Sigmoid colon (tissue), 7 donors: Measurements from ENCODE around the gene RPS2. TPM values are rescaled to one million over a fixed set of nuclear protein-coding genes. Genes with fewer than 3 reads are reported as not detected.
A peak's percentile ranks its signal among the peaks of the same experiment; 100 is the strongest.
"Not testable (repeated sequence)": the region's sequence is repeated elsewhere in the genome, so short reads cannot be mapped to it uniquely, and the experiment has no call there.

Source experiments
- DNase-seq: peaks from one replicate; pipeline ENCODE4 v3.0.0-alpha.2; 2019
- H3K27ac ChIP-seq, 4 donors: fragments of 200-600 bp; sonication (generic); one replicate each; pipeline ENCODE4 v1.5.1; 2016 to 2019; ENCODE audit warnings: mild to moderate bottlenecking in 1 of 4
- H3K27me3 ChIP-seq, 3 donors: fragments of 200-600 bp; sonication (generic); one replicate each; pipeline ENCODE4 v1.5.1; 2019; ENCODE audit warnings: mild to moderate bottlenecking in 1 of 3
- H3K36me3 ChIP-seq, 4 donors: fragments of 200-600 bp; sonication (generic); one replicate each; pipeline ENCODE4 v1.5.1; 2016 to 2019
- H3K4me1 ChIP-seq, 4 donors: fragments of 200-600 bp; sonication (generic); one replicate each; pipeline ENCODE4 v1.5.1; 2017 to 2019
- H3K4me3 ChIP-seq, 4 donors: fragments of 200-600 bp; sonication (generic); one replicate each; pipeline ENCODE4 v1.5.1; 2017 to 2019; ENCODE audit warnings: mild to moderate bottlenecking in 2 of 4, moderate library complexity in 1 of 4
- H3K9me3 ChIP-seq, 4 donors: fragments of 200-600 bp in 3 of 4; sonication (generic) in 3 of 4; one replicate each; pipeline versions ENCODE4 v1.5.1 to v1.6.1; 2013 to 2019
- CTCF ChIP-seq, 4 experiments: fragments of 450-650 bp in 3 of 4; fragments of 200-600 bp in 1 of 4; IDR thresholded peaks; one replicate each; pipeline ENCODE4 v1.5.1; 2016 to 2019; ENCODE audit warnings: antibody characterized with exemption in 4 of 4, mild to moderate bottlenecking in 3 of 4, moderate library complexity in 2 of 4
- EP300 ChIP-seq, 4 donors: sonication (generic); formaldehyde crosslinking; IDR thresholded peaks; one replicate each; pipeline ENCODE4 v1.6.1; 2017; ENCODE audit warnings: antibody characterized with exemption in 4 of 4
- POLR2A ChIP-seq, 2 donors: fragments of 450-650 bp; IDR thresholded peaks; one replicate each; pipeline ENCODE4 v1.6.1; 2016; ENCODE audit warnings: antibody characterized with exemption in 2 of 2, mild to moderate bottlenecking in 2 of 2, moderate library complexity in 2 of 2
- POLR2AphosphoS5 ChIP-seq, 4 donors: sonication (generic); formaldehyde crosslinking; IDR thresholded peaks; one replicate each; pipeline ENCODE4 v1.6.1; 2017; ENCODE audit warnings: antibody characterized with exemption in 4 of 4
- WGBS, 2 donors: extraction: QIAGEN DNeasy Blood & Tissue Kit; methylation state at CpG; one replicate each; pipeline ENCODE4 v1.1.7; 2013; 5-methylcytosine and 5-hydroxymethylcytosine counted together
- intact Hi-C: fragments of 100-400 bp; cut with DNase I; formaldehyde crosslinking; loops from one replicate; pipeline ENCODE4 v1.15.1; 2023
- polyA plus RNA-seq, 3 donors: library from polyadenylated mRNA; stranded (reverse); fragments of 200-250 nt; gene quantifications; one replicate each; pipeline ENCODE4 v1.2.3, GENCODE V29; 2013
- total RNA-seq, 4 donors: library from RNA; depleted of rRNA; stranded (reverse); fragments of >200 nt; gene quantifications; one replicate each; pipeline ENCODE4 v1.1.0, GENCODE V29; 2016
- donor health status: healthy with polysubstance abuse.
- donor health status: Bipolar disorder and iron deficiency.
- donor health status: healthy.

Gene RPS2
- total and polyA plus RNA-seq, 7 donors: 1,478 to 3,277 (median 1,717) TPM

DNA sequence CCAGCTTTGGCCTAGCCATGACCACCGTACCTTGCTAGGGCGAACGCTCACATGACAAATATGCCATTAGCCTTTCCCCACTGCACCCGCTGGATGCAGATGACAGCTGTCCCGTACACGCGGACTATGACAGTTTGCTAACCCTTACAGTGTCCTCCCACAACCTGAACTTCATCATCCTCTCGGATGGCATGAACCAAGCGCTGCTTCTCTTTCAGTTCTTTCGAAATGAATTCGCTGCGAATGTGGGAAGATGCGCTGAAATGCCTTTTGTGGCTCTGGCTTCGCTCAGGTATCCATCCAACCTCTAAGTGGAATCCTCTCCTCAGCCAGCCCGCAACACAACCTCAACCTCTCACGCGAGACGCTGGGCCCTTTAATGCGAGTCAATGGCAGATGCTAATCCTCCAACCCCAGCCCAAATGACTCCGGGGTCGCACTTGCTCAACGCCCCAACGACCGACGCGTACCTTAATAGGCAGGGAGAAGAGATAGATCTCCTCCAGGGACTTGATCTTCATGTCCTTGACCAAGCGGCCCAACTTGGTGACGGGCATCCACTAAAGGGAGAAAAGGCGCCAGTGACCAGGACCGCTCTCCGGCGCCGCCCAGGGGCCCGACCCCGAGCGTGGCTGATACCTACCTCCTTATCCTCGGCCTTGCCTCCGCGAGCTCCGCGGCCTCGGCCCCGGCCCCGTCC lies 670 bp downstream of the RPS2 start:
- Histone ChIP-seq H3K36me3 (peaks cover 12 to 27% (median 22%) of the 10 kb centered on the region in 4 donors), H3K4me1 (peaks cover 0 to 40% (median 34%) of the 10 kb centered on the region in 4 donors), H3K27ac (peak overlapping the region; percentile 91 to 99 (median 92)), H3K4me3 (peak overlapping the region; percentile 63 to 90 (median 66)), H3K9me3 (no peaks in the 10 kb centered on the region), H3K27me3 (no peaks in the 10 kb centered on the region)
- WGBS, 2 donors: 5 to 7% methylated on average over 44 of the region's 44 CpGs
- no peak for TF ChIP-seq POLR2A (IDR thresholded peaks at IDR 0.05)
- DNase-seq: no peak
- intact Hi-C loops: no loop called here

GRCh38 chr16:1962161-1963153 lies 2.2 kb downstream of the RPS2 start:
- H3K27ac ChIP-seq, intact Hi-C loops, H3K4me3 ChIP-seq, H3K9me3 ChIP-seq, DNase-seq, H3K27me3 ChIP-seq: not testable (repeated sequence)
- Histone ChIP-seq H3K36me3 (peaks cover 12 to 27% (median 22%) of the 10 kb centered on the region in 4 donors), H3K4me1 (peaks cover 0 to 44% (median 38%) of the 10 kb centered on the region in 4 donors)
- 82 to 85% methylated on average over 37 of the region's 37 CpGs for WGBS, 2 donors

- TF ChIP-seq POLR2A (IDR thresholded peaks at IDR 0.05) (no peak), POLR2AphosphoS5 (IDR thresholded peaks at IDR 0.05) (no peak), CTCF (IDR thresholded peaks at IDR 0.05) (no peak), EP300 (IDR thresholded peaks at IDR 0.05) (no peak)
- H3K27ac ChIP-seq: peak overlapping the region in 1 of 4 donors; percentile 93
- no peaks in the 10 kb centered on the region for H3K9me3 ChIP-seq
- DNase-seq: no peak
- WGBS, 2 donors: 49 to 60% methylated on average over 6 of the region's 6 CpGs
- no peaks in the 10 kb centered on the region for H3K27me3 ChIP-seq
- no peak overlapping the region for H3K4me3 ChIP-seq
- H3K4me1 ChIP-seq: peaks cover 0 to 44% (median 38%) of the 10 kb centered on the region in 4 donors
- peaks cover 12 to 27% (median 22%) of the 10 kb centered on the region in 4 donors for H3K36me3 ChIP-seq
- intact Hi-C loops: no loop called here
Measured at GRCh38 chr16:1961651-1962067, 3.0 kb downstream of the RPS2 start.

GRCh38 chr16:1960665-1961630 lies 3.7 kb downstream of the RPS2 start:
- 35 to 53% methylated on average over 20 of the region's 20 CpGs for WGBS, 2 donors
- intact Hi-C loops: no loop called here

More at GRCh38 chr16:1960665-1961630, 3.7 kb downstream of the RPS2 start:
- Histone ChIP-seq H3K9me3 (no peaks in the 10 kb centered on the region), H3K27me3 (no peaks in the 10 kb centered on the region), H3K4me1 (peaks cover 0 to 42% (median 36%) of the 10 kb centered on the region in 4 donors), H3K27ac (peak overlapping the region in 3 of 4 donors; percentile 89 to 93 (median 93)), H3K4me3 (peak overlapping the region in 3 of 4 donors; percentile 79 to 81 (median 80)), H3K36me3 (peaks cover 12 to 27% (median 22%) of the 10 kb centered on the region in 4 donors)
- TF ChIP-seq CTCF (IDR thresholded peaks at IDR 0.05): no peak
- no peak for TF ChIP-seq EP300 (IDR thresholded peaks at IDR 0.05)
- TF ChIP-seq POLR2A (IDR thresholded peaks at IDR 0.05): no peak
- TF ChIP-seq POLR2AphosphoS5 (IDR thresholded peaks at IDR 0.05): no peak
- no peak for DNase-seq
